DMS114 treated with DMSO at 0.1 percent for 48 hours (cell line): ENCODE results near the gene UQCRHL.
"Not testable (repeated sequence)": the region's sequence is repeated elsewhere in the genome, so short reads cannot be mapped to it uniquely, and the experiment has no call there.

ENCODE experiments used
- DNase-seq: peaks from one replicate; lab custom pipeline; 2025; ENCODE audit not compliant: unreplicated experiment; lab: John Stamatoyannopoulos, UW

The UQCRHL gene

GRCh38 chr1:15807549-15807948 lies at the start of gene UQCRHL:
TSS of gene UQCRHL (minus strand) at chr1:15807649. CDS start at chr1:15807649, 0 bp downstream.
- not testable (repeated sequence) for DNase-seq

GRCh38 chr1:15856888-15857287 lies 49.4 kb upstream of the UQCRHL start:
- DNase-seq = no peak

- no peak for DNase-seq
Observed at GRCh38 chr1:15852828-15853302, 45.4 kb upstream of the UQCRHL start.

GRCh38 chr1:15852036-15852827 lies 44.8 kb upstream of the UQCRHL start:
- no peak for DNase-seq

- no peak for DNase-seq
Observed at GRCh38 chr1:15851210-15852035, 44.0 kb upstream of the UQCRHL start.

- no peak for DNase-seq
Observed at GRCh38 chr1:15850471-15851001, 43.1 kb upstream of the UQCRHL start.

GRCh38 chr1:15849775-15850324 lies 42.4 kb upstream of the UQCRHL start:
- DNase-seq = peak; percentile 79

GRCh38 chr1:15848929-15849774 lies 41.7 kb upstream of the UQCRHL start:
- DNase-seq = peak; percentile 85

- no peak for DNase-seq
Observed at GRCh38 chr1:15848143-15848928, 40.9 kb upstream of the UQCRHL start.

- no peak for DNase-seq
Observed at GRCh38 chr1:15847893-15848142, 40.4 kb upstream of the UQCRHL start.

GRCh38 chr1:15847100-15847892 lies 39.8 kb upstream of the UQCRHL start, which contains the start of gene SPEN:
TSS of gene SPEN (plus strand) at chr1:15847707. CDS start at chr1:15848068, 361 bp downstream.
- DNase-seq = peak; percentile 90

GRCh38 chr1:15846056-15846455 lies 38.6 kb upstream of the UQCRHL start:
- not testable (repeated sequence) for DNase-seq

- DNase-seq = no peak
Observed at GRCh38 chr1:15843826-15844572, 36.5 kb upstream of the UQCRHL start.

- DNase-seq = no peak
Observed at GRCh38 chr1:15838721-15839120, 31.3 kb upstream of the UQCRHL start.

GRCh38 chr1:15837931-15838330 lies 30.5 kb upstream of the UQCRHL start:
- DNase-seq = no peak

- no peak for DNase-seq
Observed at GRCh38 chr1:15836772-15837669, 29.6 kb upstream of the UQCRHL start.

GRCh38 chr1:15836511-15836771 lies 29.0 kb upstream of the UQCRHL start:
- DNase-seq = not testable (repeated sequence)
